NB4 (cell line): Measurements from ENCODE around the gene BRF1.

Experiments
- MYC ChIP-seq: IDR thresholded peaks from 2 replicates; pipeline ENCODE4 v1.6.1; 2011; ENCODE audit warnings: low read depth, low read length
- POLR2A ChIP-seq: IDR thresholded peaks from 2 replicates; pipeline ENCODE4 v1.6.1; 2011; ENCODE audit warnings: mild to moderate bottlenecking; ENCODE audit not compliant: insufficient read length; ENCODE audit errors: extremely low read depth
- TF ChIP-seq, protein P1 (sequence below): IDR thresholded peaks from one replicate; pipeline ENCODE4 v1.5.1; 2012; ENCODE audit warnings: low read depth, low read length
- TF ChIP-seq, protein P2 (sequence below): IDR thresholded peaks from 2 replicates; pipeline ENCODE4 v1.6.1; 2011; ENCODE audit warnings: low read depth, low read length

DNA sequence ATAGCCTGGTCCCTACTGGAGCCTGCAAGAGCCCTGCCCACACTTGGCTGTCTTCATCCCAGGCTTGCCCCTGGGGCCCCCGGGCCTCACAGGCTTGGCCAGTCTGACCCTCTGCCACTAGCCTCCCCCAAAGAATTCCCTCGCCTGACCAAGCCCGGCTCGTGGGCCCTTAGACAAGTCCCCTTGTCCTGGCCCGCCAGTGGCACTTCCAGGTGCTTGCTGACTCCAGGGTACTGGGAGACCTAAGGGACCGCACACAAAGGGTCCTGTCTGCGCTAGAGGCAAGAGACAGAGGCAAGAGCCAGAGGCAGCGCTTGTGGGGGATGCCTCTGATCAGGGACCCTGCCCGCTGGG is 47.5 kb downstream of the BRF1 start:
- TF ChIP-seq, protein P1, sequence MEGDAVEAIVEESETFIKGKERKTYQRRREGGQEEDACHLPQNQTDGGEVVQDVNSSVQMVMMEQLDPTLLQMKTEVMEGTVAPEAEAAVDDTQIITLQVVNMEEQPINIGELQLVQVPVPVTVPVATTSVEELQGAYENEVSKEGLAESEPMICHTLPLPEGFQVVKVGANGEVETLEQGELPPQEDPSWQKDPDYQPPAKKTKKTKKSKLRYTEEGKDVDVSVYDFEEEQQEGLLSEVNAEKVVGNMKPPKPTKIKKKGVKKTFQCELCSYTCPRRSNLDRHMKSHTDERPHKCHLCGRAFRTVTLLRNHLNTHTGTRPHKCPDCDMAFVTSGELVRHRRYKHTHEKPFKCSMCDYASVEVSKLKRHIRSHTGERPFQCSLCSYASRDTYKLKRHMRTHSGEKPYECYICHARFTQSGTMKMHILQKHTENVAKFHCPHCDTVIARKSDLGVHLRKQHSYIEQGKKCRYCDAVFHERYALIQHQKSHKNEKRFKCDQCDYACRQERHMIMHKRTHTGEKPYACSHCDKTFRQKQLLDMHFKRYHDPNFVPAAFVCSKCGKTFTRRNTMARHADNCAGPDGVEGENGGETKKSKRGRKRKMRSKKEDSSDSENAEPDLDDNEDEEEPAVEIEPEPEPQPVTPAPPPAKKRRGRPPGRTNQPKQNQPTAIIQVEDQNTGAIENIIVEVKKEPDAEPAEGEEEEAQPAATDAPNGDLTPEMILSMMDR = no peak
- TF ChIP-seq, protein P2, sequence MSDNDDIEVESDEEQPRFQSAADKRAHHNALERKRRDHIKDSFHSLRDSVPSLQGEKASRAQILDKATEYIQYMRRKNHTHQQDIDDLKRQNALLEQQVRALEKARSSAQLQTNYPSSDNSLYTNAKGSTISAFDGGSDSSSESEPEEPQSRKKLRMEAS = no peak
- TF ChIP-seq POLR2A = no peak
- no peak for TF ChIP-seq MYC
